DMS 273 (cell line): ENCODE data around the gene TGFB2.

Experiments used
- DNase-seq: peaks from one replicate; lab custom pipeline; 2025; ENCODE audit not compliant: unreplicated experiment; lab: John Stamatoyannopoulos, UW

Gene TGFB2

DNA sequence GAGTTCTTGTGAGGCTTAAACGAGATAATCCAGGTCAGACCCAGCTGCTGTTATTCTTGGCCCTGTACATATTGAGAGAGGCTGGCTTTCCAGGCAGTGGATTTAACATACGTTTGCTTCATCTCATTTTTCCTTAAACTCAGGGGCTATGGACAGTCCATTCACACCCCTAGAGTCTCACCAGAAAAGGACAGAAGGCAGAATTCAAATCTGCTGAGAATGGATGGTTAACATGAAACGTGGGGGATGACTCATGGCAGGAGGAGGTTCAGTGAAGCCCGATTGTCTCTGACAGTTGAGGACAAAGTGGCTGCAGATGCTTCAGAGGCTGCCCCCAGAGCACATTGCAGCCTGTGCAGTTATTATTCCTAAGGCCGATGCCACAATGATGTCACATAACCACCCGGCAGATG lies 39.5 kb downstream of the TGFB2 start:
- peak; percentile 96 for DNase-seq

DNA sequence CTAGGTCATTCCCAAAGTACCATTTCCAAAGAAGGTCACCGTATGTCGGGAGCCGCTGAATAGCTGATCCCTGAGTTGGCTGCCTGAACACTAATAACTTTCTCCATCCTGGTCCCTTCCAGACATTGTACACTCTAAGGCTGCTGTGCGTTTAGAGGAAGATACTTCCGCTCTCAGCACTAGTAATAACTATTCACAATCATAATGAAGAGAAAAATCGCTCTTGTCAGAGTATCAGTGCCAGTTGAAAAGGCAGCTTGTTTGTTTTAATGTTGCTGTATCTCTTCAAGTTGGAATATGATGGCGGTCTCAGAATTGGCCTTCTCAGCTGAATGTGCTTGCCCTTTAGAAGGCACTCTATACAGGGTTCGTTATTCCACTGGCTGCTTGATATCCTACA lies 43.5 kb downstream of the TGFB2 start:
- no peak for DNase-seq

DNA sequence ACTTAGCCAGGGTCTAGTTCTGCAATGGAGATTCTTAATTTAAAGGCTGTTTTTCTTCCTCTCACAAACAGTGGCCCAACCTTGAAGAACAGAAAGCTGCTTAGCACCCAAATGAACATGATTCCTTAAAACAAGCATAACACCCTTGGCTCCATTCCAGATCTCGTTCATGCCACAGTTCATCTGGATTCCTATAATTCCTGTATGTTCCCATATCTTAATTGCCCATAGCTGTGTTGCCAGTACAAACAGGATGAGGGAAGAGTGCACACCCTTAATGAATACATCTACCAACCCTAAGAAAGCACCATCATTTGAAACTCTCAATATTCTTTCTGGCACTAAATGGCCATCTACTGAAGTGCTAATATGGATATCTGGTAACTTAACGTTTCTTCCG lies 45.5 kb downstream of the TGFB2 start:
- DNase-seq = peak; percentile 35

DNA sequence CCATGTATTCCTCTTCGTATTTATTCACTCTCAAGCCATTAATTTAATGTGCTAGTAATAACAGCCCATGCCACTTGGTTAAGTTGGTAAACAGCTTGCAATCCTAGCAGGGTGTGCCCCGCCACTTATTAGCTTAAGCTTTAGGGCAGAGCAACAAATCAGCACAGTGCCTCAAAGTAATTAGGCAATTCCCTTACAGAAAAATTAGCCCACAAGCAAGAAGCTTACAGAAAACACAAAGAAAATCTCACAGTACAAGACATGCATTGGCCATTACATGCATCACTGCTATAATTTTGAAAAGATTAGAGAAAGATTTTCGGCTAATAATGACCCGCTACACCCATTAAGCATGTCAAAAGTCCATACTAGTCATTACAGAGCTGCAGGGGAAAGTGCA lies 47.6 kb downstream of the TGFB2 start:
- peak; percentile 18 for DNase-seq

DNA sequence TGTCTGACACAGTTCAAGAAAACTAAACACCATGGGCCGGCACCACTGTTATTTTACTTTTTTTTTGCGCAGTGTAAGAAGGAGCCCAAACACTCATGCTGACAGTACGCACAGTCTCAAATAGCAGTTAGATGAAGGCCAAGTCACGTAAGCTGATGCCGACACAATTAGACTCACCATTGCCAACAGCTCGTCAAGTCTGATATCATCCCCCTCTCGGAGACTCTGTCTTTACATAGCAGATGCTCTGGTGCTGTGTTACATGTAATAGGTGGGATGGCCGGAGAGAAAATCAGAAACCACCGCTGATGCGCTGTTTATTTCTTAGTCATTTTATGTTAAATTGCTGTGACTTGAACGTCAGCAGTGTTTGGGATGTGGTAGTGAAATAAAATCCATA lies 49.3 kb downstream of the TGFB2 start:
- DNase-seq = peak; percentile 85

DNA sequence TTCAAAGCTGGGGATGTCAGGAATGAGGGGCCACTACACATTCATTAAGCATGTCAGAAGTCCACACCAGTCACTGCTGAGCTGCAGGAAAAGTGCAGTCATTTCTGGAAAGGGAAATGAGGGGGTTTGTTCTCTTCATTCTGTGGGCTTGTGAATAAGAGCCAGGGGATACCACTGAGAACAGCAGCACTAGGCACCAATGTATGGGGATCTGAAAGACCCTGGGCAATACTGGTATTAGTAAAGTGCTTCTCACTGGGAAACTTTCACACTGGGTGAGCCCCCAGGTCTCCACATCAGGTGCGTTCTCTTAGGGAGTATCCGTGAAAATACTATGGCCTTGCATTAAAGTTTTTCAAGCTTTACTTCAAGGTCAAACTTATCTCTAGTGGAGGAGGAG lies 49.9 kb downstream of the TGFB2 start:
- no peak for DNase-seq

DNA sequence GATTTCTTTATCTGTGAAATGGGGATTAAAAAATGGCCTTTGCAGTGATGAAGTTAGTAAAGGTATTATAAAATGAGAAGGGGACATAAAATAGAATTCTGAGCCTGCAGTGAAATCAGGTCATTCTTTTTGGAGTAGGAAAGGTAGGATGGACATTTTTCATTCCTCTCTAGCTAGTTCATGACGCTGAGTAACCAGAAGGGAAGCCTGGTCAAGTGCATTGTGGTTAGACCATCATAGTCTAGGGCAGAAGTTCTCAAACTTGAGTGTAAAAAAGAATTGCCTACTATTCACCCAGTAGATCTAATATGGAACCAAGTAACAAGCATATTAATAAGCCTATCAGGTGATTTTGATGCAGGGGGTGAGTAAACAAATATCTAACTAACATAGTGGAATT lies 50.8 kb downstream of the TGFB2 start:
- no peak for DNase-seq

DNA sequence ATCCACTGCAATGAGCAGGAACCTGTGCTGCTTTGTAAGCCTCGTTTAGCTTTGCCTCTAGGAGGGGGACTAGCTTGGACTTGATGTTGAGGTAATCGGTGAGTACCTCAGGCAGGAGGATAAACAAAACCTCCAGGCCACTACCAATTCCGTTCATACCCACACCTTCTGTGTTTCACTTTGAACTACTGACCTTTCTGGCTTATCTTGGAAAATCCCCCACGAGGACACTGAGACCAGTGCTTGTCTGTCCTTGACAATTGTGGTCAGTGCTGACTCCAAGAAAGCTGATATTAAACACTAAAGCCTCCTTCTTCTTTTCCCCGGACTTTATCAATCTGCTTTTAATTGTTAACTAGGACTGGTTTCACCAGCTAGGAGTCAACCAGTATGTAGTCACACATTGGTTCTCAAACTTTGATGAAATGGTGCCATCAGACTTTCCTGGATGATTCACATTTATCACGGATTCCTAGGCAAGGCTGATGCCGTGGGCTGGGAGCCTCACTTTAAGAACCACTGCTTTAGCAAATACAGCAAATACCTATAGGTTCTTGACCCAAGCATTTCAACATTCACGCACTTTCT lies 52.7 kb downstream of the TGFB2 start:
- DNase-seq = no peak

DNA sequence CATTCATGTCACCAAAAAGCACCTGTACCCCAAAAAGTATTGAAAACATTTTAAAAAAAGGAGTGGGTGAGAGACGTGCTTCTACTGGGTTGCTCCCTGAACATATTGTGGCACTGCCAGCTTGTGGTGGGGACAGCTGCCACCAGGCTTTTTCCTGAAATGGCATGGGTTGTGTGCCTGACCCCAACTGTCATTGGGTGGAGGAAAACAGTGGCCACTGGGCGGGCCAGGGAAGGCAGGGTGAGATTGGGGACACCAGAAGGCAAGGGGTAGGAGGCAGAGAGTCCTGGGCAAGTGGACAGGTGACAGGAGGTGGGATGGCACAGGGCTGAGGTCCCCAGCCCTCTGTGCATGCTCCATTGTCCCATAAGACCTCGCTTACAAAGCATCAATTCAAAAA lies 55.5 kb downstream of the TGFB2 start:
- DNase-seq = no peak

DNA sequence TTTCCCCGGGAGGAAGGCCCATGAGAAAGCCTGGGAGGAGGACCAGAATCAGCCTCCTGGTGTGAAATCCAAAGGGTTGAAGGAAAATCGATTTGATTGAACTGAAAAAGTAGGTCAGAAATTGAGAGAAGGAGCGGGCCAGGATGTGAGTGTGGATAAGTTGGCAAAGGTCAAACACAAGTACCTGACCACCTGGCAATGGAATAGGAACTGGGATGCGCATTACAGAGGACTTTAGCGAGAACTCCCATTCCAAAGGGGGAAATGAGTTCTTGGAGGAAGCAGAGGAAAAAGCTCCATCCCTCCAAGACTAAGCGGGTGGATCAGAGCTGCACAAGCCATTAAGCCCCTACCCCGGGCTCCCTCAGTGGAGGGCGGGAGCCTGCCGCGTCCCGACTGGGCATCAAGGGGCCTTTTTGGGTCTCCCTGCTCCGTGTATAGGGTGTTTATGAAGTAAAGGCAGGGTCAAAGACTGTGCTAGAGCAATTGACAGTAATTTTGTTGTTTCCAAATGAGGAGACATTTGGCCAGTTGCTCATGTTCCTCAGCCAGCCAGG lies 56.4 kb downstream of the TGFB2 start:
- no peak for DNase-seq

DNA sequence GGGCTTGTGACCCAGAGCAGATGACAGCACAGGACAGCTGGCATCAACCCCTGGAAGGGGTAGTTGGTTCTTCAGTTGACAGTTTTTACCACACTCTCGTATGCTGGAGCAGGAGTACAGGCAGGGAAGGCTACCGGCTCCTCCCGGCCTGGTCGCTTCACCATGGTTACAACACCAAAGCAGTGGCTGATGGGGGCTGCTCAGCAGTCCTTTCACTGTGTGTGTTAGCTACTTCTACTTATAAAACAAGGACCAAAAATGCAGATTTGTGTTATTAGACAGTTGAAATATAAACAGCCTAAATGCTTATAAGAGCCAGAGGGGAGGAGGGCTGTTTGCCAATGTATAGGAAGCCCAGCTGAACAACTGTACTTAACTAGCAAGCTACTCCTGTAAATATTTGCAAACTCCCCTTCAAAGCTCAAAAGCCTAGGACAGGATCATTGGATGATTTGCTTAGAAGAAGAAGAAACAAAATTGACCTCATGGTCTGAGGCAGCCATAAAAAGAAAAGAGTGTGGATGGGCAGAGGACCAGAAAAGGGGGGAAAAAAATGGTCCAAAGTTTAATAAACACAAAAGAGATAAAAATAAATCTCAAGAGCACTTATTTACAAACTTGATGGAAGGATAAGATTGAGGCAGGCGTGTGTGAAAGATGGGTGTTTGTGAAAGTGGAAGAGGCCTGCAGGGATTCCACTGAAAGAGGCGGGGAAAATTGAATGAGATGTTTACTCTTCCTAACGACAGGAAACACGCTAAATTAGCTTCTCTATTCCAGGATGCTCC lies 57.1 kb downstream of the TGFB2 start:
- no peak for DNase-seq

DNA sequence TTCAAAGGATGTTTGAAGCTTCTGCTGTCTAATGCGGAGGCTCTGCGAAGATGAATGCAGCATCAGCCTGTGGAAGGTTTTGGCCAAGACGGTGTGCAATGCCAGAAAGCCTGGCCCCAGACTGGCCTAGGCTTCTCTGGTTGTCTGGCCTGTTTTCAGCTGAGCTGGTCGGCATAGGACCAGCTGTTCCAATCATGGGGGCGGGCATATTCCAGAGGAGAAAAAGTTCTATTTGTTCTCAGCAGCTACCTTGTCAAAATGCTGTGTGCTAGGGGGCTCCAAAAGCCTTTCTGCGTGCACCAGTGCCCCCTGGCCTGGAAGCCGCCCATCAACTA lies 57.6 kb downstream of the TGFB2 start:
- peak; percentile 22 for DNase-seq

DNA sequence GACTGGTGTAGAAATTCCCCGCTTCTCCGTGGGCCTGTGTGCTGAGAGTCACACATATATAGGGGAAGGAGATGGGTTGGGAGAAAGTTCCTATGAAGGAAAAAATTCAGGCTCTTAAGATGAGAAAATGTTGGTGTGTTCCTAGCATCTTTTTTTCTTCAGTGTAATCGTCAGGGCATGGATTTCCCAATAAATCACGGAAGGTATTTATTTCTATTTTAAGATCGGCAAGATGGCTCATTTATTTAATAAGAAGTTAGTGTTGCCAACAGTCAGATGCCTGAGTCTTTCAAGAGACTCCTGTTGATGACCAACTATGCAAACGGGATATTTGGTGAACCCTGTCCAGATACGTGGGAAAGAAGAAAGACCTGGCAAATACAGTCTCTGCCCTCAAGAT lies 58.2 kb downstream of the TGFB2 start:
- no peak for DNase-seq

DNA sequence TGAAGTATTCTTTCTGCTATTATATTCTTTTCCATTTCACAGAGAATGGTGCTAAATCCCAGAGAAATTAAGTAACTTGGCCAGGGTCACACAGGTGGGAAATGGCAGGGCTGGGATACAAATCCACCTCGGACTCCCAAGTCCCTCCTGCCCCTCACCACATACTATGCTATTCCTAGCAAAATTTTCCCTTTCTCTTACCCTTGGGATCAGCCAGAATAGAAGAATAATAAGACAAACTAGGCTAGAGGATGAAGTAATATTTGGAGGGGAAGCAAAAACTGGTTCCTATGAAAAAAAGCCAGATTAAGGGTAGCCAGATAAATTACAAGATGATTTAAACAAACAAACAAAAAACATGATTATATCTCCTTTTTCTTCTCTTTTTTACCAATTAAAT lies 62.5 kb downstream of the TGFB2 start:
- DNase-seq = no peak

DNA sequence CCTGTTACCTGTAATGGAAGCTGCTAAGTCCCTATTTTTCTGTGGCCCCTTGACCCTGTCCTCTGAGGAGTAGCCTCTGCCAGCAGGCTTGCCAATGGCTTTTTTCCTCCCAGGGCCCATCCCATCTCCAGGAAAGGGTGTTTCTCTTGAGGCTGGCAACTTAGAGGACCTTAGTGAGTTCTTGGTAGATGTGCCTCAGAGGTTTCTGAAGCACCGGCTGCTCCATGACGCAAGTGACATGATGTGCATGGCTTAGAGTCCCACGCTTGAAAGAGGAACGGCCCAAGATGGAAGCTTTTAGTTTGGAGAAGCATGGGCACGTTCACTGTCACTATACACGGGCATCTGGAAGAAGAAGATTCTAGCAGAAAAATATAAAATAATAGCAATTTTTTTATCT lies 63.0 kb downstream of the TGFB2 start:
- DNase-seq = no peak

DNA sequence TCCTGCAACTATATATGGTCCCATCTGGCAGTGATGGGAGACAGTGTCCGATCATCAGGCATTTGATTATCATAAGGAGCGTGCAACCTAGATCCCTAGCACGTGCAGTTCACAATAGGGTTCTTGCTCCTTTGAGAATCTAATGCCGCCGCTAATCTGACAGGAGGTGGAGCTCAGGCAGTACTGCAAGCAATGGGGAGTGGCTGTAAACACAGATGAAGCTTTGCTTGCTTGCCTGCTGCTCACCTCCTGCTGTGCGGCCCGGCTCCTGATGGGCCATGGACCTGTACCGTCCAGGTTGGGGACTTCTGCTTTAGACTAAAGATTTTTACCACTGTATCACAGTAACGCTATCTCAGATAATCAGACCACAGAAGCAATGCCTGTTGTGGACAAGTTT lies 63.8 kb downstream of the TGFB2 start:
- DNase-seq = no peak

DNA sequence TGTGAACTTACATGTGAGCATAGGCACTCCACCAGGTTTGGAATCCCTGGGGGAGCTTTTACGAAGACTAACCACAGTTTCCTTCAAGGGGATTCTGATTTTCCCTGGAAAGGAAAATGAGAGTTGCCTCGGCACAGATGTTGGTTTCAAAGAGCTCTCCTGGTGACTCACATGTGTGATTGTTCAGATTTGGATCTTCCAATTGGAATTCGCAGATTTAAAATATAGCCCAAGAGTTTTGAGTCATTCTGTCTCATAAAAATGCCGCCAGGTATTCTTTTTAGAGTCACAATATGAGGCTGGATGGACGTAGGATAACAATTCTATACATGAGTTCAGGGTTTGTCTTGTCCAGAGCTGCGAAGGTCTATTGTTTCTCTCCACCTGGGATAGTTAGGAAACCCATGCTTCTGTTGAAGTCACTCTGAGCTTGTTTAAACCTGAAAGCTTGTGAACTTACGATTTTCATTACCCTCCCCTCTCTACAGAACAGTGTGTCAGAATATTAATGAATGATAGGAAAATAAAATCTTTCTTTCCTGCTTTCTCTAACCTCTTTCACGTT lies 64.9 kb downstream of the TGFB2 start:
- DNase-seq = no peak

DNA sequence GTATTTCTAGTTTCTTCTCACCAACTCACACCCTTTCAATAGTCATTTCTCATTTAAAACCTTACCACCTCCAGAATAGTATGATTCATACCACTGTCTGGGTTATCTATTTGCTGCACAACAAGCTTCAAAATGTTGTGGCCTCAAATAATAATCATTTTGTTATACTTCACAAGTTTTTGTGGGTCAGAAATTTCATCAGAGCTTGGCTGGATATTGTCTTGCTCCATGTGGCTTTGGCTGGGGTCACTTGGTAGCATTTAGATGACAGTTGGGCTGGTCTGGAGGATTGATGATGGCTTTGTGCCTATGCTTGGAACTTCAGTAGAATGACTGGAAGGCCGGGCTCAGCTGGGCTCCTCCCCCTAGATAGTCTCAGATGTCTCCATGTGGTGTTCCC lies 66.0 kb downstream of the TGFB2 start:
- no peak for DNase-seq

DNA sequence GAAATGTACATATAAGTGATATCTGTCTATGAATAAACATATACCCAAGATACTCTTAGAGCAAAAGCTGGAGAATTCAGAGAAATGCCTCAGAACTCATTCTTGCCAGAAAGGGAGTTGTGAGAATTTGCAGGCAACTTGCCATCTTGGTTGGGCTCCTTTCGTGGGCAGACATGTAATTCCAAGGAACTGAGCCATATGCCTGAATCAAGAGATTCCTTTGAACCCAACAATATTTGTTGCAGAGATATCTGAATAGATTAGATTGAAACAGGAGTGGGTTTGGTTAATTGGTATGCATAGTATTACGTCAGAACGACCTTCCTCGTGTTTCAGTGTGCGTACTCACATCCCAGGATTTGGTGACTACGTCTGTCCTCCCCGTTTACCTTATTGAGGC lies 67.0 kb downstream of the TGFB2 start:
- DNase-seq = peak; percentile 26

DNA sequence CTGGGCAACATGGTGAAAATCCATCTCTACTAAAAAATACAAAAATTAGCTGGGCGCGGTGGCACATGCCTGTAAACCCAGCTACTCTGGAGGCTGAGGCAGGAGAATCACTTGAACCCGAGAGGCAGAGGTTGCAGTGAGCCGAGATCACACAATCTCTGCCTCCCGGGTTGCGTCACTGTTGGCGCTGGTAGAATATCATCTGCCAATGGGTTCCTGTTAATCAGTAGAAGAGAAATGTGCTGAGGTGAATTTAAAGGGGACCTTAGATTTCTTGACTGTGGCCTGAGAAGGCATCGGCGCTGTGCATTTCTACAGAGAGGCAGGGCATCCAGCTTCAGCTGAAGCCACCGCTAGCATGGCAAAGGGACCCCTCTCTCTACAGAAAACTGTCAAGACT lies 68.0 kb downstream of the TGFB2 start:
- DNase-seq = no peak

DNA sequence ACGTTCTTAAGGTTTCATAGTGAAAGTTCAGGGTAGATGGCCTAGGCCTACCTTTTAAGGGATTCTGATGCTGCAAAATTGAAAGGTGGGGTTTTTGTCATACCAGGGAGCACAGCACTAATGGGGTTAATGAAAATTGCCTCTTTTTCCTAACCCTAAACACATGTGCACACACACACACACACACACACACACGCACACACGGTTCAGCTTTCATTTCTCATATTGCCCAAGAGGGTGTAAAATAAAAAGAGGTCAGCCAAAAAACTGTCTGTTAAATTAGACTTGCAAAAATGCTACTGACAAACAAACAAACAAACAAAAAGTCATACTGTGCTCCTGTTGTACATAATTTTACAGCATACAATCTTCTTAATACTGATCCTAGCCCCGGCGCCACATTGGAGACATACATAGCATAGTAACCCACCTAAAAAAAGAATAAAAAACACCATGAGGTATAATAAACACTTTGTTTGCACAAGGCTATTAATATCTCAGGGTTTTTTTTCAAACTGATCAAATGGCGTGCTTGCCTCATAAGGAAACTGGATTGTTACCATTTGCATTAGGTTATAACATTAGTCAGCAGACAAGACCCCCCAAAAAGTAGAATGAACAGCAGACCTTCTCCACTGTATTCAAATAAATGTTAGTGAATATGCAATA lies 69.1 kb downstream of the TGFB2 start:
- DNase-seq = no peak

DNA sequence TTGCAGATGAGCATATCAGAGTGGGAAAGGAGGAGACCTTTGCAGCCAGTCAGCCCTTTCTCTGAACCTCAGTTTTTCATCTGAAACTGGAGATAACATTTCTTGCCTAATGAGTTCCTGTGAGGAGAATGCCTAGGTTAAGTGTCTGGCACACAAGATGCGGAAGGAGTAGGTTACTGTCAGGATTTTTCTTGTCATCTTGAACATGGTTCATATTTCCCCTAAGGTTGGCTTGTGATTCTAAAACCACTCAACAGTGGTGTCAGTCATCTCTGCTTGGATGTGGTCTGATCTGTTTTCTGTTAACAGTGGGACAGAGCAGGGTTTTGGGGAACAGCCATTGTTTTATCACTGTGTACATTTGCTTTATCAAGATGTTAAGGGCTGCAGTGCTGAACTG lies 70.6 kb downstream of the TGFB2 start:
- DNase-seq = no peak
